Measurements from ENCODE around the gene BCO2. TPM values are rescaled to one million over a fixed set of nuclear protein-coding genes. Genes with fewer than 3 reads are reported as not detected.

Gene BCO2
- total and polyA plus RNA-seq, 10 of the 15 experiments (the other 5 are each of a cell fraction or from before 2014, with no cell fraction given), result 0.29 to 1.0 (median 0.57) TPM

- no peak for TF ChIP-seq PRDM15 (CRISPR knock-in tag; IDR thresholded peaks at IDR 0.05)
These were observed 85.2 kb downstream of the BCO2 start, which contains the start of gene PLET1 (continued) for GRCh38 chr11:112260490-112260889.

GRCh38 chr11:112265659-112266409 is 90.5 kb downstream of the BCO2 start:
- intact Hi-C loops (cut with micrococcal nuclease; ENCODE audit: unreplicated experiment) (no loop called here), in situ Hi-C loops (cut with MboI) (no loop called here)
- no peak for ATAC-seq
- no peak overlapping the region for H2AFZ ChIP-seq (ENCODE audit: control insufficient read depth, low read depth, low read length)
- H3K4me2 ChIP-seq (ENCODE audit: control insufficient read depth, insufficient read depth), result no peak overlapping the region
- SMC1A ChIA-PET (ENCODE audit: uncharacterized antibody, unreplicated experiment), result interaction anchor here (0.5 to 1.3 kb wide), 2 partner anchors 8 to 13 kb away, joined by 3 to 4 read pairs; no protein-coding TSS in a partner anchor
- H3K4me3 ChIP-seq, result no peak overlapping the region
- POLR2A ChIA-PET, result no interaction called here
- CTCF ChIA-PET, result interaction anchor here (2.4 kb wide), 1 partner anchor 15 kb away, joined by 9 read pairs; no protein-coding TSS in a partner anchor
- H3K27ac ChIP-seq (ENCODE audit: control insufficient read depth, insufficient read depth), result no peak overlapping the region
- RAD21 ChIA-PET (ENCODE audit: unreplicated experiment), result interaction anchor here (1.9 kb wide), 1 partner anchor 15 kb away, joined by 7 read pairs; no protein-coding TSS in a partner anchor
- H3K27me3 ChIP-seq (replicated peaks in 1 of 2; ENCODE audit: control insufficient read depth in 2 of 2, insufficient read depth in 2 of 2, low read length in 1 of 2), result no peaks in the 10 kb centered on the region
- no peaks in the 10 kb centered on the region for H3K79me2 ChIP-seq (ENCODE audit: control insufficient read depth, insufficient read depth, low read length)
- no peaks in the 10 kb centered on the region for H4K20me1 ChIP-seq (ENCODE audit: control insufficient read depth, insufficient read depth)
- WGBS (ENCODE audit: insufficient coverage, insufficient replicate concordance, low lambda C conversion rate, missing lambda C conversion rate), result 43% methylated on average over 11 of the region's 11 CpGs
- no TSS peak for BruUV-seq (replicated peaks)
- H3K36me3 ChIP-seq (ENCODE audit: control insufficient read depth in 2 of 2, insufficient read depth in 2 of 2, low read length in 1 of 2), result no peaks in the 10 kb centered on the region
- no peak overlapping the region for H3K9ac ChIP-seq (ENCODE audit: control insufficient read depth, insufficient read depth, low read length)
- H3K9me3 ChIP-seq (replicated peaks; ENCODE audit: control insufficient read depth, insufficient read depth, low read length), result no peaks in the 10 kb centered on the region
- no peak for FAIRE-seq
- no peak for DNase-seq (ENCODE audit: low read depth, low spot score)
- no peaks in the 10 kb centered on the region for H3K4me1 ChIP-seq (ENCODE audit: control insufficient read depth, insufficient read depth, low read length)
- no peak for TF ChIP-seq PBX3 (IDR thresholded peaks at IDR 0.05; ENCODE audit: insufficient replicate concordance, low read depth, low read length)
- no peak for TF ChIP-seq SUPT20H (IDR thresholded peaks at IDR 0.05; ENCODE audit: borderline replicate concordance, control insufficient read depth, low read depth, low read length)
- no peak for TF ChIP-seq ASH2L (IDR thresholded peaks at IDR 0.05; ENCODE audit: borderline replicate concordance, low read depth)
- TF ChIP-seq CUX1 (IDR thresholded peaks at IDR 0.05; ENCODE audit: insufficient replicate concordance, low read depth, low read length), result no peak
- no peak for TF ChIP-seq BCL11A (IDR thresholded peaks at IDR 0.05; ENCODE audit: low read depth, low read length)
- no peak for TF ChIP-seq NKRF (conservative IDR thresholded peaks at IDR 0.05)

All from GM12878 (cell line).